ENCODE data around the gene SIN3B.

Gene SIN3B

DNA sequence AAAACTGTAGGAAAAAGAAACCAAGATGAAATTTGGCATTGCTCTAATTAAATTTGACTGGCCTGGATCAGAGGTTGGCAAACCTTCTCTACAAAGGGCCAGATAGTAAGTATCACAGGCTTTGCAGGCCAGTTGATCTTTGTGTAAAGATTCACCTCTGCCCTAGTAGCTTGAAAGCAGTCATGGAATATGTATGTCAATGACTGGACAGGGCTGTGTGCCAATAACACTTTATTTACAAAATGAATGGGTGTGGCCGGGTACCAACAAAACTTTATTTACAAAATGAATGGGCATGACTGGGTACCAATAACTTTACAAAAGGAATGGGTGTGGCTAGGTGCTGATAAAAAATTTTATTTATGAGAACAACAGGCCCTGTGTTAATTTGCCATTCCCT lies 20.0 kb downstream of the SIN3B start:
- H3K27ac ChIP-seq (ENCODE audit: low read length), result no peak overlapping the region
- no CpG with 5 or more reads among the region's 1 CpG for WGBS (ENCODE audit: insufficient coverage, insufficient read length)
- DNase-seq (ENCODE audit: low read depth, low spot score), result no peak
- H3K27me3 ChIP-seq (ENCODE audit: control insufficient read depth, insufficient read depth, low read length), result no peaks in the 10 kb centered on the region
- H3K36me3 ChIP-seq (ENCODE audit: control insufficient read depth, insufficient read depth, low read length), result peaks cover 50% of the 10 kb centered on the region
- no peaks in the 10 kb centered on the region for H3K9me3 ChIP-seq (ENCODE audit: control insufficient read depth, insufficient read depth, low read length)
- no peak overlapping the region for H3K4me3 ChIP-seq (ENCODE audit: low read length)
- H3K4me1 ChIP-seq (ENCODE audit: control insufficient read depth, insufficient read depth, low read length), result no peaks in the 10 kb centered on the region

DNA sequence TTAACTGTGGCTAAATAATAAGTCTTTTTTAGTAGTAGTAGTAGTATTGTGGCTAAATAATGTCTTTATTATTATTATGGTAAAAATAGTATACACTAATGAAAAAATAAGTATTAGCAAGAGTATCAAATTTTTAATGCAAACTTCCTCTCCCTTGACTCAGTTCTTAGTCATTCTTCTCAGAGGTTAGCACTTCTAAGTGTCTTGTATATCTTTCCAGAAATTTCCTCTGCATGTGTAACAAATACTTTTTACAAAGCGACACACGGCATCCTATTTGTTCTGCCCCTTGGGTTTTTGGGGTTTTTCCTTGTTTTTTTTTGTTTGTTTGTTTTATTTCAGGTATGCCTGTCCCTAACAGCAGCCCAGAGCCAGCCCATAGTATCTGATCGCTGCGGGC lies 20.9 kb downstream of the SIN3B start:
- Histone ChIP-seq H3K27ac (ENCODE audit: low read length) (no peak overlapping the region), H3K27me3 (ENCODE audit: control insufficient read depth, insufficient read depth, low read length) (no peaks in the 10 kb centered on the region), H3K4me1 (ENCODE audit: control insufficient read depth, insufficient read depth, low read length) (no peaks in the 10 kb centered on the region), H3K9me3 (ENCODE audit: control insufficient read depth, insufficient read depth, low read length) (no peaks in the 10 kb centered on the region), H3K4me3 (ENCODE audit: low read length) (no peak overlapping the region), H3K36me3 (ENCODE audit: control insufficient read depth, insufficient read depth, low read length) (peaks cover 48% of the 10 kb centered on the region)
- no CpG with 5 or more reads among the region's 4 CpGs for WGBS (ENCODE audit: insufficient coverage, insufficient read length)
- DNase-seq (ENCODE audit: low read depth, low spot score), result no peak

DNA sequence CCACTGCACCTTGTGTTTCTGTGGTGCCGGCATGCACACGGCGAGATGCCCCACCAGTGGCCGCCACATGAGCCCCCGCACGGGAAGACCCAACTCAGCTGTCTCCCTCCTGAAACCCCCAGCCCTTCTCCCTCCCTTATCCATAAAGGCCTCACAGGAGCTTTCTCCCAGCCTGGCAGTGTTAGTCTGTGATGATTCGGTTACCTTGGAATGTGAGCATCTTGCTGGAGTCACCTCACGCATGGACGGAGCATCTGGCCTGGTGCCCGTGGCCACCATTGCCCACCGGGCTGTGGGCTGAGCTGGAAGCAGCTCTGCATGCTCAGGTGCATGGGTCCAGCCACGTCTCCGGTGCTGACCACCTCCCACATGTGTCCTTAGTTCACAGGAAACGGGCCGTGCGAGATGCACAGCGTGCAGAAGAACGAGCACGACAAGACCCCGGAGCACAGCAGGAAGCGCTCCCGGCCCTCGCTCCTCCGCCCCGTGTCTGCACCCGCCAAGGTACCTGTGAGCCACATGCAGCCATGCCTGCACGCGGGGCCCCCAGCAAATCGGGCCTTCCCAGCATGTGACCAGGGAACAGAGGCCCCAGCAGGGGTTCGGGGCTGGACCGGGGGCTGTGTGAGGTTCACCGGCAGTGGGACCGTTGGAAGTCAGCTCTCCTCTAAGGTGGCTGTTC lies 22.0 kb downstream of the SIN3B start:
- H3K27me3 ChIP-seq (ENCODE audit: control insufficient read depth, insufficient read depth, low read length), result no peaks in the 10 kb centered on the region
- no CpG with 5 or more reads among the region's 33 CpGs for WGBS (ENCODE audit: insufficient coverage, insufficient read length)
- no peak overlapping the region for H3K4me3 ChIP-seq (ENCODE audit: low read length)
- no peaks in the 10 kb centered on the region for H3K9me3 ChIP-seq (ENCODE audit: control insufficient read depth, insufficient read depth, low read length)
- H3K27ac ChIP-seq (ENCODE audit: low read length), result no peak overlapping the region
- DNase-seq (ENCODE audit: low read depth, low spot score), result no peak
- H3K36me3 ChIP-seq (ENCODE audit: control insufficient read depth, insufficient read depth, low read length), result peaks cover 48% of the 10 kb centered on the region
- H3K4me1 ChIP-seq (ENCODE audit: control insufficient read depth, insufficient read depth, low read length), result no peaks in the 10 kb centered on the region

DNA sequence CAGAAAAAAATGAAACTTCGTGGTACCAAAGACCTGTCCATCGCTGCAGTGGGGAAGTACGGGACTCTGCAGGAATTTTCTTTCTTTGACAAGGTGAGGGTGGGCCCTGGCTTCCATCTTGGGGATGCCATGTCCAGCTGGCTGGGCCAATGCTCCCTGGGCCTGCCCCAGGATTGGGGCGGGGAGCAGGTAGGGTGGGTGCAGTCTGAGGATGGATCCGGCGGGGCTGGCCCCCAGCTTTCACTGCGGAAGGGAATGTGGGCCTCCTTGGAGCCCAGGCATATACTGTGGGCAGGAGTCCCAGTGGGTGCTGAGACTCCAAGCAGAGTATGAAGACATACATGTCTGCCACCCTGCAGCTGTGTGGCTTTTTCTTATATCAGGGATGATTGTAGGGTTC lies 23.9 kb downstream of the SIN3B start:
- no peaks in the 10 kb centered on the region for H3K4me1 ChIP-seq (ENCODE audit: control insufficient read depth, insufficient read depth, low read length)
- H3K4me3 ChIP-seq (ENCODE audit: low read length), result no peak overlapping the region
- H3K27me3 ChIP-seq (ENCODE audit: control insufficient read depth, insufficient read depth, low read length), result no peaks in the 10 kb centered on the region
- H3K27ac ChIP-seq (ENCODE audit: low read length), result no peak overlapping the region
- DNase-seq (ENCODE audit: low read depth, low spot score), result no peak
- no peaks in the 10 kb centered on the region for H3K9me3 ChIP-seq (ENCODE audit: control insufficient read depth, insufficient read depth, low read length)
- no CpG with 5 or more reads among the region's 7 CpGs for WGBS (ENCODE audit: insufficient coverage, insufficient read length)
- H3K36me3 ChIP-seq (ENCODE audit: control insufficient read depth, insufficient read depth, low read length), result peaks cover 32% of the 10 kb centered on the region

DNA sequence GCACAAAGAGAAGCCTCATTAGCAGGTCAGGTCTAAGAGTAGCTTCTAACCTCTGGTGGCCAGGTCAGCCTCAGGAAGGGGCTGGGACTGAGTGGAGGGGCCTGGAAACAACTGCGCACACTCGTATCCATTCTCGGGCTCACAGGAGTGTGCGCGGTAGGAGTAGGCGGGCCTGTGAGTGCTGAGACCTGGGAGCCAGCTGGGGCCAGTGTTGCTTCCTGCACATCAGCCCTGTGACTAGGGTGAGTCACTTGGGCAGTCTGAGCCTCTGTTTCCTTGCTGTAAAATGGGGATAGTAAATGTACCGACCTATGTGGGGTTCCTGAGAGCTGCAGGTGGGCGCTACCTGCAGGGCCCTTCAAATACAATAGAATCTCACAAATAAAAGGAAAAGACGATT lies 26.9 kb downstream of the SIN3B start:
- Histone ChIP-seq H3K27me3 (ENCODE audit: control insufficient read depth, insufficient read depth, low read length) (no peaks in the 10 kb centered on the region), H3K4me3 (ENCODE audit: low read length) (no peak overlapping the region), H3K36me3 (ENCODE audit: control insufficient read depth, insufficient read depth, low read length) (peaks cover 25% of the 10 kb centered on the region), H3K4me1 (ENCODE audit: control insufficient read depth, insufficient read depth, low read length) (no peaks in the 10 kb centered on the region), H3K27ac (ENCODE audit: low read length) (no peak overlapping the region), H3K9me3 (ENCODE audit: control insufficient read depth, insufficient read depth, low read length) (no peaks in the 10 kb centered on the region)
- no CpG with 5 or more reads among the region's 9 CpGs for WGBS (ENCODE audit: insufficient coverage, insufficient read length)
- no peak for DNase-seq (ENCODE audit: low read depth, low spot score)

DNA sequence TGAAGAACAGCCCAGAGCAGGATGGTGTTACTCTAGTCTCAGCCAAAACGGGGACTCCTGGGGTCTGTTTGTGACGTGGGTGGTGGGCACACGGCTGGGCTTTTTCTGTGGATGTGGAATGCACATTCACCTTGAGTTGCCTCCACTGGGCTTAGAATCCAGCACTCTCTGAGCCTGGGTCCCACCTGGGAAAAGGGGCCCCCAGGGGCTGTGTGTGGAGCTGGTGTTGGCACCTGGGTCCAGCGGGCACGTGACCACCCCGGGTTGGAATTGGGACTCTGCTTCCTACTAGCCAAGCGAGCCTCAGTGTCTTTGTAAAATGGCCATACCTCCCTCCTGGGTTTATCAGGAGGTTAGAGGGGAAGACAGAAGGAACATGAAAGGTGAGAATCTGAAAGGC lies 30.4 kb downstream of the SIN3B start:
- Histone ChIP-seq H3K27ac (ENCODE audit: low read length) (no peak overlapping the region), H3K36me3 (ENCODE audit: control insufficient read depth, insufficient read depth, low read length) (peaks cover 11% of the 10 kb centered on the region), H3K4me3 (ENCODE audit: low read length) (no peak overlapping the region), H3K27me3 (ENCODE audit: control insufficient read depth, insufficient read depth, low read length) (no peaks in the 10 kb centered on the region), H3K4me1 (ENCODE audit: control insufficient read depth, insufficient read depth, low read length) (no peaks in the 10 kb centered on the region), H3K9me3 (ENCODE audit: control insufficient read depth, insufficient read depth, low read length) (no peaks in the 10 kb centered on the region)
- DNase-seq (ENCODE audit: low read depth, low spot score), result no peak
- no CpG with 5 or more reads among the region's 7 CpGs for WGBS (ENCODE audit: insufficient coverage, insufficient read length)

DNA sequence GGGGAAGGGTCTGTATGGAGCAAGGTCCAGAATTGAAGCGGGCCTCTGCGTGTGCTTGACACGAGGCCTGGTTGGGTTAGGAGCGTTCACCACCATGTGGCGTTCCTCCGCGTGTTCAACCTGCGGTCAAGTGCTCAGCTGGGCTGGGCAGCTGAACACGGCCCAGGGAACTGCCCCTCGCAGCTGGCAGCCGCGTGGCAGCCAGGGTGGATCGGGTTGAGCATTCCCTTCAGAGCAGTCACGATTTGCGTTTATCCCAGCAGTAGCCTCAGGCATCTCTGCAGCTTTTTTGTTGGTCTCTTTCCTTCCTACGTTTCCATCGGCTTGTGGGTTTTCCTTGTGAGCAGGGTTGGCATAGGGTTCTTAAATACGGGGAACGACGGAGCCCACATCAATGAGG lies 30.9 kb downstream of the SIN3B start:
- no CpG with 5 or more reads among the region's 20 CpGs for WGBS (ENCODE audit: insufficient coverage, insufficient read length)
- peaks cover 12% of the 10 kb centered on the region for H3K36me3 ChIP-seq (ENCODE audit: control insufficient read depth, insufficient read depth, low read length)
- DNase-seq (ENCODE audit: low read depth, low spot score), result no peak
- no peak overlapping the region for H3K27ac ChIP-seq (ENCODE audit: low read length)
- H3K4me1 ChIP-seq (ENCODE audit: control insufficient read depth, insufficient read depth, low read length), result no peaks in the 10 kb centered on the region
- no peak overlapping the region; the same call in 1 of the 2 replicates for H3K4me3 ChIP-seq (ENCODE audit: low read length)
- H3K9me3 ChIP-seq (ENCODE audit: control insufficient read depth, insufficient read depth, low read length), result no peaks in the 10 kb centered on the region
- H3K27me3 ChIP-seq (ENCODE audit: control insufficient read depth, insufficient read depth, low read length), result no peaks in the 10 kb centered on the region

DNA sequence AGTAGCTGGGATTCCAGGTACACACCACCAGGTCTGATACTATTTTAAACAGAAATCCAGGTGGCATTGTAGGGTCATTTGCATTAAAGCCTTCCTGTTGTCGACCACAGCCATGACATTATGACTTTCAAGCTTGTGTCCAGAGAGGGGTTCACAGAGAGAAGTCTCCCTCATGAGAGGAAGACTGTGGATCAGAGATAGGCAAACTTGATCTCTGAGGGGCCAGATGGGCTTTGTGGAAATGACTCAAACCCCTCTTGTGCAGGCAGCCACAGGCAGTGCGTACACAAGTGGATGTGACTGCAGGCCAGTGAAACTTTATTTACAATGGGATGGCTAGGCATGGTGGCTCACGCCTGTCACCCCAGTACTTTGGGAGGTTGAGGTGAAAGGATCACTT lies 31.8 kb downstream of the SIN3B start:
- Histone ChIP-seq H3K4me3 (ENCODE audit: low read length) (no peak overlapping the region), H3K9me3 (ENCODE audit: control insufficient read depth, insufficient read depth, low read length) (no peaks in the 10 kb centered on the region), H3K27me3 (ENCODE audit: control insufficient read depth, insufficient read depth, low read length) (no peaks in the 10 kb centered on the region), H3K4me1 (ENCODE audit: control insufficient read depth, insufficient read depth, low read length) (no peaks in the 10 kb centered on the region), H3K27ac (ENCODE audit: low read length) (no peak overlapping the region), H3K36me3 (ENCODE audit: control insufficient read depth, insufficient read depth, low read length) (peaks cover 19% of the 10 kb centered on the region)
- WGBS (ENCODE audit: insufficient coverage, insufficient read length), result no CpG with 5 or more reads among the region's 3 CpGs
- no peak for DNase-seq (ENCODE audit: low read depth, low spot score)

DNA sequence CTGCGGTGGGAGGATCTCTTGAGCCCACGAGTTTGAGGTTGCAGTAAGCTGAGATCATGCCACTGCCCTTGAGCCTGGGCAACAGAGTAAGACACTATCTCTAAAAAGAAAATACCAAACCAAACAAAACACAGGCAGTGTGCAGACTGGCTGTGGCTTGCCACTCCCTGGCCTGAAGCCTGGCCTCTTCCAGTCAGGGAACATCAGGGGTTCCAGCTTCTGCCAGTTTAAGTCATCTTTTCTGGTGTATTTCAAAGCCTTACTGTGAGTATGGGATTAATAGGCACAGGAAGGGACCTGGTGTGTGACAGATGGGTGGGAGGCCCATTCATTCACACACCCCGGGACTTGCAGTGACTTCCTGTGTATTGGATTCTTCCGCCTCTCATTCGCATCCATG lies 32.6 kb downstream of the SIN3B start:
- WGBS (ENCODE audit: insufficient coverage, insufficient read length), result no CpG with 5 or more reads among the region's 5 CpGs
- Histone ChIP-seq H3K27me3 (ENCODE audit: control insufficient read depth, insufficient read depth, low read length) (no peaks in the 10 kb centered on the region), H3K4me3 (ENCODE audit: low read length) (no peak overlapping the region), H3K9me3 (ENCODE audit: control insufficient read depth, insufficient read depth, low read length) (no peaks in the 10 kb centered on the region), H3K4me1 (ENCODE audit: control insufficient read depth, insufficient read depth, low read length) (no peaks in the 10 kb centered on the region), H3K36me3 (ENCODE audit: control insufficient read depth, insufficient read depth, low read length) (peaks cover 25% of the 10 kb centered on the region), H3K27ac (ENCODE audit: low read length) (no peak overlapping the region)
- no peak for DNase-seq (ENCODE audit: low read depth, low spot score)

DNA sequence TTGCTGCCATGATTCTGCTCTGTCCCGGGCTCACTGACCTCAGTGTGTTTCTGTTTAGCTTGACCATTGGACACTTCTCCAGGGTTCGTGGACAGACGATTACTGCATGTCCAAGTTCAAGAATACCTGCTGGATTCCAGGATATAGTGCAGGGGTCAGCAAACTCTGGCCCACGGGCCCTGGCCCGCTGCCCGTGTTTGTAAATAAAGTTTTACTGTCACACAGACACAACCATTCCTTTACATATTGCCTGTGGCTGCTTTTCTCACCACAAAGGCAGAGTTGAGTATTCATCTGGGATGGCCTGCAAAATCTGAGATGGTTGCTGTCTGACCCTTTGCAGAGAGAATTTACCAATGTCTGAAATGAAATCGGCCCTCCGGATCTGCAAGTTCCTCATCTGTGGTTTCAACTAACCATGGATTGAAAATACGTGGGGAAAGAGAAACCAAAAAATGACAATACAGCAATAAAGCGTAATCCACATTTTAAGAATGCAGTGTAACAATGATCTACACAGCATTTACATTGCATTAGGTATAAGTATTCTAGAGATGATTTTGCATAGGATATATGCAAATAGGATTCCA lies 33.7 kb downstream of the SIN3B start:
- WGBS (ENCODE audit: insufficient coverage, insufficient read length), result no CpG with 5 or more reads among the region's 10 CpGs
- no peak for DNase-seq (ENCODE audit: low read depth, low spot score)
- H3K36me3 ChIP-seq (ENCODE audit: control insufficient read depth, insufficient read depth, low read length), result peaks cover 33% of the 10 kb centered on the region
- H3K27ac ChIP-seq (ENCODE audit: low read length), result no peak overlapping the region
- no peaks in the 10 kb centered on the region for H3K4me1 ChIP-seq (ENCODE audit: control insufficient read depth, insufficient read depth, low read length)
- H3K27me3 ChIP-seq (ENCODE audit: control insufficient read depth, insufficient read depth, low read length), result no peaks in the 10 kb centered on the region
- H3K4me3 ChIP-seq (ENCODE audit: low read length), result no peak overlapping the region
- no peaks in the 10 kb centered on the region for H3K9me3 ChIP-seq (ENCODE audit: control insufficient read depth, insufficient read depth, low read length)

DNA sequence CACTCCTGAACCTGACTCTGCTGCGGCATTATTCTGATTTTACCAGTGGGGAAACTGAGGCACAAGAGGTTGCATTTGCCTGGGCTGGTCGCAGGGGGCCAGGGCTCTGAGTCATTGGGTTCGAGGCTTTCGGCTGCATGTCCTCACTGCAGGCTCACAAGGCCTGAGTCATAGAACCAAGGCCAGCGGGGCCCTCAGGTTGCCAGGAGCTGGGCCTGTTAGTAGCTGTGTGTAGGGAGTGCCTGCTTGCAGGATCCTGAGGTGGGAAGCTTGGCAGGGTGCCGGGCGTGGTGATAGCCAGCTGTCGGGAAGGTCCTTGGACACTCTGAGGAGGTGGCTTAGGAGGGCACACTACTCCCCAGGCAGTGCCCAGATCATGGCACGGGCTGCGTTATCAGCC lies 38.0 kb downstream of the SIN3B start:
- WGBS (ENCODE audit: insufficient coverage, insufficient read length), result no CpG with 5 or more reads among the region's 10 CpGs
- Histone ChIP-seq H3K27ac (ENCODE audit: low read length) (no peak overlapping the region), H3K36me3 (ENCODE audit: control insufficient read depth, insufficient read depth, low read length) (peaks cover 54% of the 10 kb centered on the region)

More for the DNA sequence above, 38.0 kb downstream of the SIN3B start:
- Histone ChIP-seq H3K9me3 (ENCODE audit: control insufficient read depth, insufficient read depth, low read length) (no peaks in the 10 kb centered on the region), H3K27me3 (ENCODE audit: control insufficient read depth, insufficient read depth, low read length) (no peaks in the 10 kb centered on the region), H3K4me1 (ENCODE audit: control insufficient read depth, insufficient read depth, low read length) (no peaks in the 10 kb centered on the region), H3K4me3 (ENCODE audit: low read length) (no peak overlapping the region)
- no peak for DNase-seq (ENCODE audit: low read depth, low spot score)

Measured in iPS DF 6.9 (cell line).